GM12878 (cell line): Measurements from ENCODE around the gene MRPL27. TPM values are rescaled to one million over a fixed set of nuclear protein-coding genes. Genes with fewer than 3 reads are reported as not detected.
A peak's percentile ranks its signal among the peaks of the same experiment; 100 is the strongest.

Experiments used
- ASH2L ChIP-seq: fragments of 300-600, 200-600 bp; sonication (generic); IDR thresholded peaks from 2 replicates; pipeline ENCODE4 v1.6.1; 2017; ENCODE audit warnings: low read depth, mild to moderate bottlenecking, borderline replicate concordance
- ATF7 ChIP-seq: fragments of 450-650 bp; IDR thresholded peaks from 2 replicates; pipeline ENCODE4 v1.6.1; 2016; ENCODE audit warnings: low read depth, mild to moderate bottlenecking
- EP300 ChIP-seq, 2 experiments: fragments of 150-350 bp in 1 of 2; IDR thresholded peaks; 2 replicates each; pipeline ENCODE4 v1.6.1; 2011 to 2012; ENCODE audit warnings: low read depth in 2 of 2, low read length in 2 of 2, borderline replicate concordance in 1 of 2, improper control_type of control experiment in 1 of 2, inconsistent platforms in 1 of 2; ENCODE audit not compliant: control insufficient read depth in 1 of 2
- GATAD2B ChIP-seq: fragments of 450-650 bp; conservative IDR thresholded peaks from 2 replicates; pipeline ENCODE4 v1.6.1; 2017; ENCODE audit warnings: low read depth, mild to moderate bottlenecking, moderate library complexity
- MTA2 ChIP-seq: fragments of 450-650 bp; IDR thresholded peaks from 2 replicates; pipeline ENCODE4 v1.6.1; 2016; ENCODE audit warnings: low read depth, mild to moderate bottlenecking, moderate library complexity
- NBN ChIP-seq: fragments of 450-650 bp; IDR thresholded peaks from 2 replicates; pipeline ENCODE4 v1.6.1; 2016
- NR2C2 ChIP-seq: IDR thresholded peaks from 2 replicates; pipeline ENCODE4 v1.6.1; 2011; ENCODE audit warnings: borderline replicate concordance, low read depth; ENCODE audit not compliant: control insufficient read depth, insufficient read length
- PAX8 ChIP-seq: fragments of 450-650 bp; IDR thresholded peaks from 2 replicates; pipeline ENCODE4 v1.6.1; 2017; ENCODE audit warnings: mild to moderate bottlenecking, moderate library complexity
- POLR2AphosphoS2 ChIP-seq: IDR thresholded peaks from 2 replicates; pipeline ENCODE4 v1.6.1; 2011; ENCODE audit warnings: low read depth, mild to moderate bottlenecking, low read length, improper control_type of control experiment, moderate library complexity
- RAD21 ChIP-seq: IDR thresholded peaks from 2 replicates; pipeline ENCODE4 v1.6.1; 2011; ENCODE audit warnings: mild to moderate bottlenecking, low read depth, low read length, moderate library complexity; ENCODE audit not compliant: insufficient read depth
- TAF1 ChIP-seq: IDR thresholded peaks from 2 replicates; pipeline ENCODE4 v1.6.1; 2011; ENCODE audit warnings: mild to moderate bottlenecking, low read depth, low read length, borderline replicate concordance
- ZZZ3 ChIP-seq: IDR thresholded peaks from 2 replicates; pipeline ENCODE4 v1.6.1; 2011; ENCODE audit warnings: low read depth; ENCODE audit not compliant: control insufficient read depth, insufficient read length
- polyA plus RNA-seq, 11 experiments: library from polyadenylated mRNA; depleted of rRNA in 4 of 11; unstranded in 6 of 11; stranded (reverse) in 5 of 11; fragments of >200 nt; fragmentation: Nextera tagmentation in 4 of 11; fragmentation: Illumina TruSeq in 1 of 11; extraction: Ambion mirVana in 4 of 11; extraction: Trizol in 1 of 11; gene quantifications; 1 replicate in 1 of 11; 2 replicates in 10 of 11; pipeline versions ENCODE4 v1.2.1 to v1.2.3, GENCODE V29; 2011 to 2016; ENCODE audit warnings: inconsistent platforms in 2 of 11, missing spikeins in 2 of 11, low read depth in 1 of 11
- total RNA-seq, 4 experiments: library from RNA; depleted of rRNA in 3 of 4; stranded (reverse); fragments of >200 nt in 3 of 4; fragmentation: Illumina TruSeq in 1 of 4; extraction: Trizol in 1 of 4; gene quantifications; 2 replicates each; pipeline versions ENCODE4 v1.2.1 to v1.2.3, GENCODE V29; 2013 to 2021
- TF ChIP-seq, protein P1 (sequence below): fragments of 450-650 bp; IDR thresholded peaks from 2 replicates; pipeline ENCODE4 v1.6.1; 2016; ENCODE audit warnings: mild to moderate bottlenecking
- TF ChIP-seq, protein P2 (sequence below): IDR thresholded peaks from 2 replicates; pipeline ENCODE4 v1.6.1; 2012; ENCODE audit warnings: mild to moderate bottlenecking, low read depth, low read length

MRPL27 gene
- total and polyA plus RNA-seq, 10 of the 15 experiments (the other 5 are each of a cell fraction or from before 2014, with no cell fraction given): 83.0 to 390 (median 131) TPM

DNA sequence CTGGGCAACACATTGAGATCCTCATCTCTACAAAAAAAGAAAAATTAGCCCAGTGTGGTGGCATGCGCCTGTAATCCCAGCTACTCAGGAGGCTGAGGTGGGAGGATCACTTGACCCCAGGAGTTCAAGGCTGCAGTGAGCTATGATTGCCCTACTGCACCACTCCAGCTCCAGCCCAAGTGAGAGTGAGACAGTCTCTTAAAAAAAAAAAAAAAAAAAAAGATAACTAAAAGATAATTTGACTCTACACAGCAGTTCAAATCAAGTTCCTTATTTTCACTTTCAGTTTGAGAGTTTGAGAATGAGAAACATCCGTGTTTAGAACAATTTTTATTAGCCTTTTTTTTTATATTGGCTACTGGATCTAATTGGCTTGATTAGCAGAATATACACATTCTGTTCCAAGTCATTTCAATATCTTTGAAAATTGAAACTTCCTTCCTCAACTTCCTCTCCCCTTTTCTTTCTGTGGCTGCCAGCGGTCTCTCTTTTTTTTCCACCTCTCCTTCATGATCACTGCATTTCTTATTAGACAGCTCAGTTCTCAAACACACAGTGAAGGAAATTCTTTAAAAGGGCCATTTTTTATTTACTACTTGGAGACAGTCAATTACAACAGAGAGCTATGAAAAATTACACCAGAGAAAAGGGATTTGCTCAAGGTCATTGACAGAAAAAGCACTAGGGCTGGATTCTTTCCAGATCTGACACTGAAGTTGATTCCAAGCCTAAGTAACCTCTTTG lies 48.5 kb upstream of the MRPL27 start (continued):
- TF ChIP-seq, protein P1, sequence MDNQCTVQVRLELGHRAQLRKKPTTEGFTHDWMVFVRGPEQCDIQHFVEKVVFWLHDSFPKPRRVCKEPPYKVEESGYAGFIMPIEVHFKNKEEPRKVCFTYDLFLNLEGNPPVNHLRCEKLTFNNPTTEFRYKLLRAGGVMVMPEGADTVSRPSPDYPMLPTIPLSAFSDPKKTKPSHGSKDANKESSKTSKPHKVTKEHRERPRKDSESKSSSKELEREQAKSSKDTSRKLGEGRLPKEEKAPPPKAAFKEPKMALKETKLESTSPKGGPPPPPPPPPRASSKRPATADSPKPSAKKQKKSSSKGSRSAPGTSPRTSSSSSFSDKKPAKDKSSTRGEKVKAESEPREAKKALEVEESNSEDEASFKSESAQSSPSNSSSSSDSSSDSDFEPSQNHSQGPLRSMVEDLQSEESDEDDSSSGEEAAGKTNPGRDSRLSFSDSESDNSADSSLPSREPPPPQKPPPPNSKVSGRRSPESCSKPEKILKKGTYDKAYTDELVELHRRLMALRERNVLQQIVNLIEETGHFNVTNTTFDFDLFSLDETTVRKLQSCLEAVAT: peak; percentile 64; the same call in 1 of the 2 replicates
- TF ChIP-seq NBN: peak; percentile 73; the same call in 1 of the 2 replicates
- peak; percentile 36; the same call in 1 of the 2 replicates for TF ChIP-seq TAF1
- TF ChIP-seq ASH2L: peak; percentile 97; the same call in 1 of the 2 replicates
- TF ChIP-seq, protein P2, sequence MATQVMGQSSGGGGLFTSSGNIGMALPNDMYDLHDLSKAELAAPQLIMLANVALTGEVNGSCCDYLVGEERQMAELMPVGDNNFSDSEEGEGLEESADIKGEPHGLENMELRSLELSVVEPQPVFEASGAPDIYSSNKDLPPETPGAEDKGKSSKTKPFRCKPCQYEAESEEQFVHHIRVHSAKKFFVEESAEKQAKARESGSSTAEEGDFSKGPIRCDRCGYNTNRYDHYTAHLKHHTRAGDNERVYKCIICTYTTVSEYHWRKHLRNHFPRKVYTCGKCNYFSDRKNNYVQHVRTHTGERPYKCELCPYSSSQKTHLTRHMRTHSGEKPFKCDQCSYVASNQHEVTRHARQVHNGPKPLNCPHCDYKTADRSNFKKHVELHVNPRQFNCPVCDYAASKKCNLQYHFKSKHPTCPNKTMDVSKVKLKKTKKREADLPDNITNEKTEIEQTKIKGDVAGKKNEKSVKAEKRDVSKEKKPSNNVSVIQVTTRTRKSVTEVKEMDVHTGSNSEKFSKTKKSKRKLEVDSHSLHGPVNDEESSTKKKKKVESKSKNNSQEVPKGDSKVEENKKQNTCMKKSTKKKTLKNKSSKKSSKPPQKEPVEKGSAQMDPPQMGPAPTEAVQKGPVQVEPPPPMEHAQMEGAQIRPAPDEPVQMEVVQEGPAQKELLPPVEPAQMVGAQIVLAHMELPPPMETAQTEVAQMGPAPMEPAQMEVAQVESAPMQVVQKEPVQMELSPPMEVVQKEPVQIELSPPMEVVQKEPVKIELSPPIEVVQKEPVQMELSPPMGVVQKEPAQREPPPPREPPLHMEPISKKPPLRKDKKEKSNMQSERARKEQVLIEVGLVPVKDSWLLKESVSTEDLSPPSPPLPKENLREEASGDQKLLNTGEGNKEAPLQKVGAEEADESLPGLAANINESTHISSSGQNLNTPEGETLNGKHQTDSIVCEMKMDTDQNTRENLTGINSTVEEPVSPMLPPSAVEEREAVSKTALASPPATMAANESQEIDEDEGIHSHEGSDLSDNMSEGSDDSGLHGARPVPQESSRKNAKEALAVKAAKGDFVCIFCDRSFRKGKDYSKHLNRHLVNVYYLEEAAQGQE: no peak
- TF ChIP-seq POLR2AphosphoS2: no peak
- TF ChIP-seq NR2C2: no peak
- 0 out of 2 replicates have a peak, but pooled peaks have one; percentile 22 for TF ChIP-seq PAX8
- TF ChIP-seq ATF7: peak; percentile 41; the same call in 1 of the 2 replicates
- no peak for TF ChIP-seq EP300 (IDR thresholded peaks at IDR 0.05; ENCODE audit: borderline replicate concordance in 1 of 2, control insufficient read depth in 1 of 2, low read depth in 2 of 2, low read length in 2 of 2)
- no peak for TF ChIP-seq RAD21
- TF ChIP-seq MTA2: peak; percentile 60; the same call in 1 of the 2 replicates
- no peak for TF ChIP-seq ZZZ3
- no peak for TF ChIP-seq GATAD2B
